Measurements from ENCODE around the gene FBXO46.

The FBXO46 gene

DNA sequence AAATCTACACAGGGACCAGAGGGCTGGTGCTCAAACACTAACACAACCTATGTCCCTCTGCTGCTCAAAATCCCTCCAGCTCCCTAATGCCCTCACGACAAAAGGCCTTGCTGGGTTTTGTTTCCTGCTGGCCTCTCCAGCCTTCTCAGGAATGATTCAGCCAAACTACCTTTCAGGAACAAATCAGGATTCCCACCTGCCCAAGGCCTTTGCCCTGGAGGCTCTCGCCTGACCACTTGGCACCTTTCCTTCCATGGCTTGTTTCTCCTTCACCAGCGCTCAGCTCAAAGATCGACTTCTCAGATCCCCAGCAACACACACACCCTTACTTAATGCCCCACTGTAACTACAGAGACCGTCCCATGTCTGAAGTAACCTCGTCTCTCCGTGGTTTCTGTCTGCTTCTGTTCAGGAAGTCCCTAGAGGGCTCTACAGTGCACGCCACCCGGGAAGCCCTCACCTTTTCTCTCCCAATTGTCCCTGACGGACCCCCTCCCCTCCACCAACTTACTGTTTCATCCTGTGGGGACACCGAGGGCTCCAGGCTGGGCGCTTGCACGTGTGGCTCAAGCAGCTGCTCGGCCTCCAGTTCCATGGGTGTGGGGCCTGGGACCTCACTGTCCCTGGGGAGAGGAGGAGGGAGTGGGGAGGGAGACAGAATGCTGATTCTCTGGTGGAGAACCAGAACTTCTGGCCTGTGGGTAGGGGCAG lies 41.6 kb upstream of the FBXO46 start:
- H3K9me3 ChIP-seq (ENCODE audit: control insufficient read depth, insufficient read depth, low read depth, low read length), result no peaks in the 10 kb centered on the region
- peak overlapping the region; percentile 32 for H3K27ac ChIP-seq (ENCODE audit: extremely low read depth, low read depth, low read length)
- H3K4me1 ChIP-seq (ENCODE audit: control insufficient read depth, insufficient read depth, low read length), result peaks cover 6% of the 10 kb centered on the region
- peaks cover 16 to 38% of the 10 kb centered on the region in 2 experiments for H3K36me3 ChIP-seq (ENCODE audit: control insufficient read depth in 2 of 2, insufficient read depth in 1 of 2, low read length in 2 of 2)
- no peak overlapping the region for H3K4me3 ChIP-seq (ENCODE audit: low read depth, low read length)
- CTCF ChIA-PET, result interaction anchor here (0.7 to 2.5 kb wide), 4 partner anchors 27 to 94 kb away, joined by 3 to 9 read pairs (median 6); no protein-coding TSS in a partner anchor
- no peak for TF ChIP-seq ZNF747 (tag by site-specific recombination; IDR thresholded peaks at IDR 0.05)
- no peak for TF ChIP-seq ZBTB11 (tag by site-specific recombination; conservative IDR thresholded peaks at IDR 0.05; ENCODE audit: low read depth)
- no peak for TF ChIP-seq ZNF202 (tag by site-specific recombination; IDR thresholded peaks at IDR 0.05; ENCODE audit: borderline replicate concordance)
- no peak for TF ChIP-seq ZSCAN30 (tag by site-specific recombination; IDR thresholded peaks at IDR 0.05)
- TF ChIP-seq, protein P1, sequence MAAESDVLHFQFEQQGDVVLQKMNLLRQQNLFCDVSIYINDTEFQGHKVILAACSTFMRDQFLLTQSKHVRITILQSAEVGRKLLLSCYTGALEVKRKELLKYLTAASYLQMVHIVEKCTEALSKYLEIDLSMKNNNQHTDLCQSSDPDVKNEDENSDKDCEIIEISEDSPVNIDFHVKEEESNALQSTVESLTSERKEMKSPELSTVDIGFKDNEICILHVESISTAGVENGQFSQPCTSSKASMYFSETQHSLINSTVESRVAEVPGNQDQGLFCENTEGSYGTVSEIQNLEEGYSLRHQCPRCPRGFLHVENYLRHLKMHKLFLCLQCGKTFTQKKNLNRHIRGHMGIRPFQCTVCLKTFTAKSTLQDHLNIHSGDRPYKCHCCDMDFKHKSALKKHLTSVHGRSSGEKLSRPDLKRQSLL (tag by site-specific recombination; IDR thresholded peaks at IDR 0.05), result no peak; the same call in 1 of the 2 replicates
- no peak for TF ChIP-seq ZNF513 (tag by site-specific recombination; IDR thresholded peaks at IDR 0.05)
- TF ChIP-seq ZNF473 (tag by site-specific recombination; IDR thresholded peaks at IDR 0.05), result no peak
- no peak for TF ChIP-seq ZNF76 (tag by site-specific recombination; IDR thresholded peaks at IDR 0.05; ENCODE audit: borderline replicate concordance, low read depth)
- no peak for TF ChIP-seq ZNF626 (tag by site-specific recombination; IDR thresholded peaks at IDR 0.05)
- TF ChIP-seq SCRT1 (tag by site-specific recombination; IDR thresholded peaks at IDR 0.05; ENCODE audit: borderline replicate concordance), result no peak
- TF ChIP-seq, protein P2, sequence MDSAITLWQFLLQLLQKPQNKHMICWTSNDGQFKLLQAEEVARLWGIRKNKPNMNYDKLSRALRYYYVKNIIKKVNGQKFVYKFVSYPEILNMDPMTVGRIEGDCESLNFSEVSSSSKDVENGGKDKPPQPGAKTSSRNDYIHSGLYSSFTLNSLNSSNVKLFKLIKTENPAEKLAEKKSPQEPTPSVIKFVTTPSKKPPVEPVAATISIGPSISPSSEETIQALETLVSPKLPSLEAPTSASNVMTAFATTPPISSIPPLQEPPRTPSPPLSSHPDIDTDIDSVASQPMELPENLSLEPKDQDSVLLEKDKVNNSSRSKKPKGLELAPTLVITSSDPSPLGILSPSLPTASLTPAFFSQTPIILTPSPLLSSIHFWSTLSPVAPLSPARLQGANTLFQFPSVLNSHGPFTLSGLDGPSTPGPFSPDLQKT (IDR thresholded peaks at IDR 0.05; ENCODE audit: borderline replicate concordance, low read depth, low read length), result no peak
- TF ChIP-seq ZNF664 (tag by site-specific recombination; IDR thresholded peaks at IDR 0.05), result no peak
- TF ChIP-seq ZNF488 (tag by site-specific recombination; IDR thresholded peaks at IDR 0.05), result no peak
- TF ChIP-seq, protein P3, sequence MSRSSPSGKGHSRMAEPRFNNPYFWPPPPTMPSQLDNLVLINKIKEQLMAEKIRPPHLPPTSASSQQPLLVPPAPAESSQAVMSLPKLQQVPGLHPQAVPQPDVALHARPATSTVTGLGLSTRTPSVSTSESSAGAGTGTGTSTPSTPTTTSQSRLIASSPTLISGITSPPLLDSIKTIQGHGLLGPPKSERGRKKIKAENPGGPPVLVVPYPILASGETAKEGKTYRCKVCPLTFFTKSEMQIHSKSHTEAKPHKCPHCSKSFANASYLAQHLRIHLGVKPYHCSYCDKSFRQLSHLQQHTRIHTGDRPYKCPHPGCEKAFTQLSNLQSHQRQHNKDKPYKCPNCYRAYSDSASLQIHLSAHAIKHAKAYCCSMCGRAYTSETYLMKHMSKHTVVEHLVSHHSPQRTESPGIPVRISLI (tag by site-specific recombination; IDR thresholded peaks at IDR 0.05), result no peak
- no peak for TF ChIP-seq ZNF600 (tag by site-specific recombination; IDR thresholded peaks at IDR 0.05)
- no peak for TF ChIP-seq ZNF791 (tag by site-specific recombination; IDR thresholded peaks at IDR 0.05)
- TF ChIP-seq, protein P4, sequence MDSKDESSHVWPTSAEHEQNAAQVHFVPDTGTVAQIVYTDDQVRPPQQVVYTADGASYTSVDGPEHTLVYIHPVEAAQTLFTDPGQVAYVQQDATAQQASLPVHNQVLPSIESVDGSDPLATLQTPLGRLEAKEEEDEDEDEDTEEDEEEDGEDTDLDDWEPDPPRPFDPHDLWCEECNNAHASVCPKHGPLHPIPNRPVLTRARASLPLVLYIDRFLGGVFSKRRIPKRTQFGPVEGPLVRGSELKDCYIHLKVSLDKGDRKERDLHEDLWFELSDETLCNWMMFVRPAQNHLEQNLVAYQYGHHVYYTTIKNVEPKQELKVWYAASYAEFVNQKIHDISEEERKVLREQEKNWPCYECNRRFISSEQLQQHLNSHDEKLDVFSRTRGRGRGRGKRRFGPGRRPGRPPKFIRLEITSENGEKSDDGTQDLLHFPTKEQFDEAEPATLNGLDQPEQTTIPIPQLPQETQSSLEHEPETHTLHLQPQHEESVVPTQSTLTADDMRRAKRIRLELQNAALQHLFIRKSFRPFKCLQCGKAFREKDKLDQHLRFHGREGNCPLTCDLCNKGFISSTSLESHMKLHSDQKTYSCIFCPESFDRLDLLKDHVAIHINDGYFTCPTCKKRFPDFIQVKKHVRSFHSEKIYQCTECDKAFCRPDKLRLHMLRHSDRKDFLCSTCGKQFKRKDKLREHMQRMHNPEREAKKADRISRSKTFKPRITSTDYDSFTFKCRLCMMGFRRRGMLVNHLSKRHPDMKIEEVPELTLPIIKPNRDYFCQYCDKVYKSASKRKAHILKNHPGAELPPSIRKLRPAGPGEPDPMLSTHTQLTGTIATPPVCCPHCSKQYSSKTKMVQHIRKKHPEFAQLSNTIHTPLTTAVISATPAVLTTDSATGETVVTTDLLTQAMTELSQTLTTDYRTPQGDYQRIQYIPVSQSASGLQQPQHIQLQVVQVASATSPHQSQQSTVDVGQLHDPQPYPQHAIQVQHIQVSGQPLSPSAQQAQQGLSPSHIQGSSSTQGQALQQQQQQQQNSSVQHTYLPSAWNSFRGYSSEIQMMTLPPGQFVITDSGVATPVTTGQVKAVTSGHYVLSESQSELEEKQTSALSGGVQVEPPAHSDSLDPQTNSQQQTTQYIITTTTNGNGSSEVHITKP (tag by site-specific recombination; IDR thresholded peaks at IDR 0.05), result no peak
- TF ChIP-seq, protein P5, sequence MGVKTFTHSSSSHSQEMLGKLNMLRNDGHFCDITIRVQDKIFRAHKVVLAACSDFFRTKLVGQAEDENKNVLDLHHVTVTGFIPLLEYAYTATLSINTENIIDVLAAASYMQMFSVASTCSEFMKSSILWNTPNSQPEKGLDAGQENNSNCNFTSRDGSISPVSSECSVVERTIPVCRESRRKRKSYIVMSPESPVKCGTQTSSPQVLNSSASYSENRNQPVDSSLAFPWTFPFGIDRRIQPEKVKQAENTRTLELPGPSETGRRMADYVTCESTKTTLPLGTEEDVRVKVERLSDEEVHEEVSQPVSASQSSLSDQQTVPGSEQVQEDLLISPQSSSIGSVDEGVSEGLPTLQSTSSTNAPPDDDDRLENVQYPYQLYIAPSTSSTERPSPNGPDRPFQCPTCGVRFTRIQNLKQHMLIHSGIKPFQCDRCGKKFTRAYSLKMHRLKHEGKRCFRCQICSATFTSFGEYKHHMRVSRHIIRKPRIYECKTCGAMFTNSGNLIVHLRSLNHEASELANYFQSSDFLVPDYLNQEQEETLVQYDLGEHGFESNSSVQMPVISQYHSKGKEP (tag by site-specific recombination; IDR thresholded peaks at IDR 0.05), result no peak
- POLR2A ChIA-PET, result interaction anchor here (1.4 to 7.2 kb wide), 5 partner anchors 11 to 84 kb away, joined by 3 to 111 read pairs (median 11); partner anchors contain the start of genes DMPK, DMWD, QPCTL and SNRPD2

Data from HEK293 (cell line).